SK-N-SH (cell line): ENCODE data around the gene CTNNB1.

Experiments used
- CHD2 ChIP-seq: fragments of 150-350 bp; IDR thresholded peaks from 2 replicates; pipeline ENCODE4 v1.6.1; 2018; ENCODE audit warnings: low read length; ENCODE audit not compliant: partially characterized antibody
- CTCF ChIP-seq: fragments of 200-600 bp; sonication (generic); IDR thresholded peaks from 2 replicates; pipeline ENCODE4 v1.6.1; 2017; ENCODE audit warnings: antibody characterized with exemption, mild to moderate bottlenecking, moderate library complexity
- EP300 ChIP-seq, 2 experiments: IDR thresholded peaks; 2 replicates each; pipeline versions ENCODE4 v1.4.0 to v1.6.1; 2012; ENCODE audit warnings: borderline replicate concordance in 1 of 2, low read depth in 1 of 2, low read length in 1 of 2
- FOXM1 ChIP-seq: IDR thresholded peaks from 2 replicates; pipeline ENCODE4 v1.4.0; 2012; ENCODE audit warnings: low read depth, mild to moderate bottlenecking
- NFIC ChIP-seq: IDR thresholded peaks from 2 replicates; pipeline ENCODE4 v1.4.0; 2012; ENCODE audit warnings: borderline replicate concordance
- REST ChIP-seq: IDR thresholded peaks from 2 replicates; pipeline ENCODE4 v1.6.1; 2012; ENCODE audit warnings: mild to moderate bottlenecking, low read depth, low read length, moderate library complexity
- RFX5 ChIP-seq: IDR thresholded peaks from 2 replicates; pipeline ENCODE4 v1.6.1; 2012; ENCODE audit warnings: mild to moderate bottlenecking, improper control_type of control experiment, low read length
- TAF1 ChIP-seq: IDR thresholded peaks from 2 replicates; pipeline ENCODE4 v1.6.1; 2012; ENCODE audit warnings: low read depth, mild to moderate bottlenecking, low read length, moderate library complexity, borderline replicate concordance

GRCh38 chr3:41220906-41221677 lies 21.8 kb downstream of the CTNNB1 start:
- no peak for TF ChIP-seq TAF1
- TF ChIP-seq CHD2: no peak
- TF ChIP-seq NFIC: no peak
- TF ChIP-seq CTCF: no peak
- no peak for TF ChIP-seq REST
- TF ChIP-seq EP300 (IDR thresholded peaks at IDR 0.05; ENCODE audit: borderline replicate concordance in 1 of 2, low read depth in 1 of 2, low read length in 1 of 2): no peak
- no peak for TF ChIP-seq FOXM1
- no peak for TF ChIP-seq RFX5
